Loucy (cell line): ENCODE data around the gene DBR1.

Source experiments
- CTCF ChIP-seq: fragments of 200-600 bp; sonication (generic); conservative IDR thresholded peaks from 2 replicates; pipeline ENCODE4 v1.5.1; 2014; ENCODE audit warnings: mild to moderate bottlenecking, antibody characterized with exemption, low read length
- EZH2phosphoT487 ChIP-seq: fragments of 200-600 bp; IDR thresholded peaks from 2 replicates; pipeline ENCODE4 v1.6.1; 2018; ENCODE audit warnings: antibody characterized with exemption, mild to moderate bottlenecking, moderate library complexity, borderline replicate concordance

GRCh38 chr3:138127636-138128365 lies 46.9 kb downstream of the DBR1 start:
- TF ChIP-seq CTCF (no peak), EZH2phosphoT487 (no peak)
